OCI-LY3 (cell line): ENCODE results near the gene IMPG1.
A peak's percentile ranks its signal among the peaks of the same experiment; 100 is the strongest.

Experiments used
- EZH2phosphoT487 ChIP-seq: fragments of 200-600 bp; shearing (Covaris generic); IDR thresholded peaks from 2 replicates; pipeline ENCODE4 v1.6.1; 2018; ENCODE audit warnings: antibody characterized with exemption, mixed run types, low read depth
- TF ChIP-seq, protein P1 (sequence below): fragments of 200-600, 300-600 bp; sonication (generic); IDR thresholded peaks from 2 replicates; pipeline ENCODE4 v1.5.1; 2014; ENCODE audit warnings: antibody characterized with exemption, low read length, low read depth

DNA sequence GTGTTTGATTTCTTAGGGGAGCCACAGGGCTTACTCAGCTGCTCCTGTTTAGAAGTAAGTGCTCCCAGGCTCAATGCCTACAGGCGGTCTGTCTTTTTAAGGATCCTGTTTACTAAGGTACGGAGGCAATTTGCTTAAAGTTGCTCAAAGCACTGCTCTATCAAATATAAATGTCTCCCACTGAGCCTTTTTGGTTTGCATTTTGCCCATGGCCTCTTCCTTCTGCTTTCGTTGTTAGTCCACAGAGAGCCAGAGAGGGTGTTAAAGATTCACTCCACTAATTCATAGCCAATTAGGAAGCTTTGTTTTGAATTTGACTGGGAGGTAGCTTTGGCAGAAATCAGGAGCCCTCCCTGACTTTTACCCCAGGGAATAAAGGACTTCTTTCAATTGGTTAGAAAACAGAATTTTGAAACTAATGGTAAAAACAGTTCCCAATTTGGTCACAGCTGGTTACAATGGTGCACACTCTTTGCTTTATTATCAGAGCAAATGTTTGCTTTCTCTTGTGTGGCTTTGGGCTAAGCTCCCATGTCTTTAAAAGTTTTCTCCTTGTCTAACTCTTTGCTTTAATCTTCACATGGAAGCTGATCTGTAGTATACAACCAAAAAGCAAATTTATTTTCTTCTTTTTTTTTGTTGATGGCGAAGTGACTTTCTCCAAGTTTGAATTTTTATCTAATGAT is 126.2 kb downstream of the IMPG1 start:
- TF ChIP-seq, protein P1, sequence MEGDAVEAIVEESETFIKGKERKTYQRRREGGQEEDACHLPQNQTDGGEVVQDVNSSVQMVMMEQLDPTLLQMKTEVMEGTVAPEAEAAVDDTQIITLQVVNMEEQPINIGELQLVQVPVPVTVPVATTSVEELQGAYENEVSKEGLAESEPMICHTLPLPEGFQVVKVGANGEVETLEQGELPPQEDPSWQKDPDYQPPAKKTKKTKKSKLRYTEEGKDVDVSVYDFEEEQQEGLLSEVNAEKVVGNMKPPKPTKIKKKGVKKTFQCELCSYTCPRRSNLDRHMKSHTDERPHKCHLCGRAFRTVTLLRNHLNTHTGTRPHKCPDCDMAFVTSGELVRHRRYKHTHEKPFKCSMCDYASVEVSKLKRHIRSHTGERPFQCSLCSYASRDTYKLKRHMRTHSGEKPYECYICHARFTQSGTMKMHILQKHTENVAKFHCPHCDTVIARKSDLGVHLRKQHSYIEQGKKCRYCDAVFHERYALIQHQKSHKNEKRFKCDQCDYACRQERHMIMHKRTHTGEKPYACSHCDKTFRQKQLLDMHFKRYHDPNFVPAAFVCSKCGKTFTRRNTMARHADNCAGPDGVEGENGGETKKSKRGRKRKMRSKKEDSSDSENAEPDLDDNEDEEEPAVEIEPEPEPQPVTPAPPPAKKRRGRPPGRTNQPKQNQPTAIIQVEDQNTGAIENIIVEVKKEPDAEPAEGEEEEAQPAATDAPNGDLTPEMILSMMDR: 0 out of 2 replicates have a peak, but pooled peaks have one; percentile 3
- TF ChIP-seq EZH2phosphoT487: no peak
